Epidermal melanocyte (primary cell): ENCODE results near the gene APEX1.
A peak's percentile ranks its signal among the peaks of the same experiment; 100 is the strongest.

Experiments
- DNase-seq: peaks from one replicate; pipeline ENCODE4 v3.0.0; 2011; ENCODE audit warnings: low spot score; ENCODE audit not compliant: insufficient read length

The APEX1 gene

GRCh38 chr14:20454516-20455354 lies at the start of gene APEX1, which contains the start of gene OSGEP:
TSS of gene APEX1 (plus strand) at chr14:20455226. CDS start at chr14:20455646, 420 bp downstream.
TSS of gene OSGEP (minus strand) at chr14:20454812. CDS start at chr14:20454683, 129 bp downstream.
- DNase-seq, result peak; percentile 98

- no peak for DNase-seq
These were observed 45.8 kb upstream of the APEX1 start for GRCh38 chr14:20409226-20409625.

GRCh38 chr14:20412411-20412810 lies 42.6 kb upstream of the APEX1 start:
- no peak for DNase-seq

- peak; percentile 76 for DNase-seq
These were observed 41.9 kb upstream of the APEX1 start, which contains the start of gene TEP1 for GRCh38 chr14:20412876-20413743. TSS of gene TEP1 (minus strand) at chr14:20413501. CDS start at chr14:20408439, 5,062 bp downstream.

- DNase-seq, result no peak
These were observed 41.3 kb upstream of the APEX1 start for GRCh38 chr14:20413744-20414082.

- peak; percentile 57 for DNase-seq
These were observed 39.2 kb upstream of the APEX1 start for GRCh38 chr14:20415782-20416206.

- DNase-seq, result no peak
These were observed 38.8 kb upstream of the APEX1 start for GRCh38 chr14:20416223-20416622.

GRCh38 chr14:20417250-20418186 lies 37.5 kb upstream of the APEX1 start:
- no peak for DNase-seq

- no peak for DNase-seq
These were observed 36.5 kb upstream of the APEX1 start for GRCh38 chr14:20418501-20418909.

- no peak for DNase-seq
These were observed 35.6 kb upstream of the APEX1 start for GRCh38 chr14:20419419-20419818.

- DNase-seq, result no peak
These were observed 33.8 kb upstream of the APEX1 start for GRCh38 chr14:20421267-20421666.

- no peak for DNase-seq
These were observed 32.1 kb upstream of the APEX1 start for GRCh38 chr14:20422886-20423285.

GRCh38 chr14:20424851-20425250 lies 30.2 kb upstream of the APEX1 start:
- DNase-seq, result no peak

- no peak for DNase-seq
These were observed 27.6 kb upstream of the APEX1 start for GRCh38 chr14:20427231-20428009.

- DNase-seq, result no peak
These were observed 27.0 kb upstream of the APEX1 start for GRCh38 chr14:20428010-20428365.

GRCh38 chr14:20428802-20429201 lies 26.2 kb upstream of the APEX1 start:
- no peak for DNase-seq

GRCh38 chr14:20429801-20430669 lies 25.0 kb upstream of the APEX1 start:
- DNase-seq, result no peak

- DNase-seq, result no peak
These were observed 20.1 kb upstream of the APEX1 start for GRCh38 chr14:20434701-20435581.
